ENCODE measurements around the gene COA8. TPM values are rescaled to one million over a fixed set of nuclear protein-coding genes. Genes with fewer than 3 reads are reported as not detected.

Gene COA8
- polyA plus RNA-seq, 1 of the 3 experiments (the other 2 are of a cell fraction): 25.2 TPM

DNA sequence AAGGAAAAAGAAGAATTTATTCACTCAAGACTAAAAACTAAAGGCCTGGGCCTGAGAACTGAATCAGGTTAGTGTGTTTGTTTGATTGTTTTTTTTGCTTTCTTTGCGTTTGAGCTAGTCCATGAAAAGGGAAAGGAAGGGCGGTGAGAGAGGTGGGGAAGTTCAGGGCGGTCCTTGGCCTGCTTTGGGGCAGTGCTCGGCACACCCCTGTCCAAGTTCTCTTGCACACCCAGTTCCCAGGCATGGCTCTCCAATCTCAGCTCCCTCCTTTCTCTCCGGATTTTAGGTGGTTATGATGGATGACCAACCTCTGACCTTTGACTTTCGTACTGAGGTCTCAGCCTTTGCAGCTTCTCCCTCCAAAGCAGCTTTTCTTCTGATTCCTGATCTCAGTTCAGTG, 11.3 kb downstream of the COA8 start:
- Histone ChIP-seq H3K4me3 (ENCODE audit: low read depth in 2 of 2, low read length in 1 of 2) (no peak overlapping the region), H3K4me1 (ENCODE audit: control insufficient read depth in 1 of 2, insufficient read depth in 2 of 2, low read depth in 1 of 2, low read length in 1 of 2) (peaks cover 8 to 12% of the 10 kb centered on the region in 2 experiments; a peak in 3 of 4 replicates), H4K20me1 (ENCODE audit: insufficient read depth) (peaks cover 29% of the 10 kb centered on the region), H3K36me3 (replicated peaks in 1 of 2; ENCODE audit: control insufficient read depth in 1 of 2, insufficient read depth in 2 of 2, low read length in 1 of 2) (peaks cover 20 to 41% of the 10 kb centered on the region in 2 experiments), H3K79me2 (ENCODE audit: insufficient read depth) (peaks cover 93% of the 10 kb centered on the region), H3F3A (replicated peaks; ENCODE audit: insufficient read depth) (peaks cover 20% of the 10 kb centered on the region), H2AFZ (ENCODE audit: low read depth) (no peak overlapping the region), H3K27me3 (ENCODE audit: insufficient read depth) (no peaks in the 10 kb centered on the region), H3K9me2 (no peaks in the 10 kb centered on the region), H3K9me3 (no peaks in the 10 kb centered on the region), H3K27ac (ENCODE audit: low read depth in 2 of 2, low read length in 1 of 2) (no peak overlapping the region), H3K9ac (no peak overlapping the region), H3K4me2 (no peak overlapping the region)
- TF ChIP-seq, protein P1, sequence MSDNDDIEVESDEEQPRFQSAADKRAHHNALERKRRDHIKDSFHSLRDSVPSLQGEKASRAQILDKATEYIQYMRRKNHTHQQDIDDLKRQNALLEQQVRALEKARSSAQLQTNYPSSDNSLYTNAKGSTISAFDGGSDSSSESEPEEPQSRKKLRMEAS (IDR thresholded peaks at IDR 0.05; ENCODE audit: low read depth): no peak
- no peak for TF ChIP-seq RFX5 (IDR thresholded peaks at IDR 0.05; ENCODE audit: low read length)
- ChIA-PET POLR2A (no interaction called here), CTCF (interaction anchor here (0.7 to 1.7 kb wide), 3 partner anchors 16 to 336 kb away, joined by 3 to 4 read pairs (median 3); no protein-coding TSS in a partner anchor)
- WGBS (ENCODE audit: low lambda C conversion rate): 85% methylated on average over 6 of the region's 6 CpGs
- no peak for DNase-seq

DNA sequence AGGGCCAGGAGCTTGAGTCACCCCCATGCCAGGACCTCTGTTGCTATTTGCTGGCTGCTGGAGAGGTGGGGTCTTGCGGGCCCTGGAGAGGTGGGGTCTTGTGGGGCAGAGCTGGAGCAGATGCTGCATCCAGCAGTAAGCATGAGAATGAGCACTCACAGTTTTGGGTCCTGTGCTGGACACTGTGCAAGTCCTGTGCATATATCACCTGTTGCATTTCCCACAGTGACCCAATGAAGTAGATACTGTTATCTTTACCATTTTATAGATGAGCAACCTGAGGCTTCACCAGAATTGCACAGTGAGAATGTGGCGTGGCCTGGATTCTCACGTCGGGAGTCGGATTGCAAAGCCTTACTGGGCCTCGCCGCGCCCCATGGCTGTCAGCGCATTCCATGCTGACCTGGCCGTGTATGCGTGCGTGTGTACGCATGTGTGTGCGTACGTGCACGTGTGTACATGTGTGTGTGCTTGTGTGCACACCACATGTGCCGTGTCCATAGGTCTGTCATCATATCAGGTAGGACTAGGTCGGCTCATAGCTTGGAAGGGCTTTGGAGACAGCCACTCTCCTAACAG, 12.0 kb downstream of the COA8 start:
- peaks cover 8 to 12% of the 10 kb centered on the region in 2 experiments; a peak in 3 of 4 replicates for H3K4me1 ChIP-seq (ENCODE audit: control insufficient read depth in 1 of 2, insufficient read depth in 2 of 2, low read depth in 1 of 2, low read length in 1 of 2)
- peaks cover 89% of the 10 kb centered on the region for H3K79me2 ChIP-seq (ENCODE audit: insufficient read depth)
- over 99% methylated on average over 16 of the region's 18 CpGs for WGBS (ENCODE audit: low lambda C conversion rate)
- H3K4me3 ChIP-seq (ENCODE audit: low read depth in 2 of 2, low read length in 1 of 2): no peak overlapping the region
- H3K4me2 ChIP-seq: no peak overlapping the region
- no peak overlapping the region for H3K9ac ChIP-seq
- H3K9me3 ChIP-seq: no peaks in the 10 kb centered on the region
- peaks cover 20 to 42% of the 10 kb centered on the region in 2 experiments for H3K36me3 ChIP-seq (replicated peaks in 1 of 2; ENCODE audit: control insufficient read depth in 1 of 2, insufficient read depth in 2 of 2, low read length in 1 of 2)
- no peak overlapping the region; a peak in 1 of 4 replicates for H3K27ac ChIP-seq (ENCODE audit: low read depth in 2 of 2, low read length in 1 of 2)
- peaks cover 24% of the 10 kb centered on the region for H4K20me1 ChIP-seq (ENCODE audit: insufficient read depth)
- ChIA-PET CTCF (interaction anchor here (0.9 to 1.7 kb wide), 5 partner anchors 16 to 335 kb away, joined by 3 to 4 read pairs (median 3); no protein-coding TSS in a partner anchor), POLR2A (no interaction called here)
- H2AFZ ChIP-seq (ENCODE audit: low read depth): no peak overlapping the region
- H3K27me3 ChIP-seq (ENCODE audit: insufficient read depth): no peaks in the 10 kb centered on the region
- peaks cover 20% of the 10 kb centered on the region for H3F3A ChIP-seq (replicated peaks; ENCODE audit: insufficient read depth)
- no peaks in the 10 kb centered on the region for H3K9me2 ChIP-seq
- DNase-seq: no peak
- TF ChIP-seq, protein P2, sequence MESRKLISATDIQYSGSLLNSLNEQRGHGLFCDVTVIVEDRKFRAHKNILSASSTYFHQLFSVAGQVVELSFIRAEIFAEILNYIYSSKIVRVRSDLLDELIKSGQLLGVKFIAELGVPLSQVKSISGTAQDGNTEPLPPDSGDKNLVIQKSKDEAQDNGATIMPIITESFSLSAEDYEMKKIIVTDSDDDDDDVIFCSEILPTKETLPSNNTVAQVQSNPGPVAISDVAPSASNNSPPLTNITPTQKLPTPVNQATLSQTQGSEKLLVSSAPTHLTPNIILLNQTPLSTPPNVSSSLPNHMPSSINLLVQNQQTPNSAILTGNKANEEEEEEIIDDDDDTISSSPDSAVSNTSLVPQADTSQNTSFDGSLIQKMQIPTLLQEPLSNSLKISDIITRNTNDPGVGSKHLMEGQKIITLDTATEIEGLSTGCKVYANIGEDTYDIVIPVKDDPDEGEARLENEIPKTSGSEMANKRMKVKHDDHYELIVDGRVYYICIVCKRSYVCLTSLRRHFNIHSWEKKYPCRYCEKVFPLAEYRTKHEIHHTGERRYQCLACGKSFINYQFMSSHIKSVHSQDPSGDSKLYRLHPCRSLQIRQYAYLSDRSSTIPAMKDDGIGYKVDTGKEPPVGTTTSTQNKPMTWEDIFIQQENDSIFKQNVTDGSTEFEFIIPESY (IDR thresholded peaks at IDR 0.05; ENCODE audit: borderline replicate concordance, low read depth): no peak
- TF ChIP-seq FOSL2 (IDR thresholded peaks at IDR 0.05; ENCODE audit: borderline replicate concordance, low read depth): no peak
- TF ChIP-seq EZH2phosphoT487 (IDR thresholded peaks at IDR 0.05; ENCODE audit: borderline replicate concordance, low read depth): no peak
- TF ChIP-seq, protein P3, sequence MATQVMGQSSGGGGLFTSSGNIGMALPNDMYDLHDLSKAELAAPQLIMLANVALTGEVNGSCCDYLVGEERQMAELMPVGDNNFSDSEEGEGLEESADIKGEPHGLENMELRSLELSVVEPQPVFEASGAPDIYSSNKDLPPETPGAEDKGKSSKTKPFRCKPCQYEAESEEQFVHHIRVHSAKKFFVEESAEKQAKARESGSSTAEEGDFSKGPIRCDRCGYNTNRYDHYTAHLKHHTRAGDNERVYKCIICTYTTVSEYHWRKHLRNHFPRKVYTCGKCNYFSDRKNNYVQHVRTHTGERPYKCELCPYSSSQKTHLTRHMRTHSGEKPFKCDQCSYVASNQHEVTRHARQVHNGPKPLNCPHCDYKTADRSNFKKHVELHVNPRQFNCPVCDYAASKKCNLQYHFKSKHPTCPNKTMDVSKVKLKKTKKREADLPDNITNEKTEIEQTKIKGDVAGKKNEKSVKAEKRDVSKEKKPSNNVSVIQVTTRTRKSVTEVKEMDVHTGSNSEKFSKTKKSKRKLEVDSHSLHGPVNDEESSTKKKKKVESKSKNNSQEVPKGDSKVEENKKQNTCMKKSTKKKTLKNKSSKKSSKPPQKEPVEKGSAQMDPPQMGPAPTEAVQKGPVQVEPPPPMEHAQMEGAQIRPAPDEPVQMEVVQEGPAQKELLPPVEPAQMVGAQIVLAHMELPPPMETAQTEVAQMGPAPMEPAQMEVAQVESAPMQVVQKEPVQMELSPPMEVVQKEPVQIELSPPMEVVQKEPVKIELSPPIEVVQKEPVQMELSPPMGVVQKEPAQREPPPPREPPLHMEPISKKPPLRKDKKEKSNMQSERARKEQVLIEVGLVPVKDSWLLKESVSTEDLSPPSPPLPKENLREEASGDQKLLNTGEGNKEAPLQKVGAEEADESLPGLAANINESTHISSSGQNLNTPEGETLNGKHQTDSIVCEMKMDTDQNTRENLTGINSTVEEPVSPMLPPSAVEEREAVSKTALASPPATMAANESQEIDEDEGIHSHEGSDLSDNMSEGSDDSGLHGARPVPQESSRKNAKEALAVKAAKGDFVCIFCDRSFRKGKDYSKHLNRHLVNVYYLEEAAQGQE (IDR thresholded peaks at IDR 0.05; ENCODE audit: low read depth, low read length): no peak
